Measurements from ENCODE around the gene IGFBP7. TPM values are rescaled to one million over a fixed set of nuclear protein-coding genes. Genes with fewer than 3 reads are reported as not detected.

The IGFBP7 gene
- total RNA-seq, 1 experiment from 2014 or later = not detected

DNA sequence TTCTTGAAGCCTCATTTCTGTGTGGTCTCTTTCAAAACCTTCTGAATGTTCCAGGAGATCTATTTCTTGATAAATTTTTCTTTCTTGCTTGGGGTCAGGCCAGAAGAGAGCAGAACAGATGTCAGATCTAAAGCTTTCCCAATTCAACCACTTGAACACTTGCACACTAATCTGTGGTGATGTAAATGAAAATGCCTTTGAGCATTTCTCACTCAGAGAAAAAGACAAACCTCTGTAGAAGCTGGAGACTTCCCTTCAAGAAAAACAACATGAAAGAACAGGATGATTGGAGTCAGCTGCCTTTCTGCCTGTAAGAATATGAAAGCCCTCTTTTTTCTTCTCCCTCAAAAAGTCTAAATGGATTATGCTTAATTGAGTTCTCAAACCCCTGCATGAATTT is 11.2 kb downstream of the IGFBP7 start:
- ChIA-PET POLR2A (ENCODE audit: low non-redundant PET) (no interaction called here), CTCF (no interaction called here)
- Histone ChIP-seq H3K9me3 (ENCODE audit: low read depth, low read length, poor library complexity, severe bottlenecking) (no peaks in the 10 kb centered on the region), H3K4me1 (ENCODE audit: insufficient read depth, low read length, poor library complexity, severe bottlenecking) (no peaks in the 10 kb centered on the region), H3K27ac (ENCODE audit: low read depth, low read length, poor library complexity, severe bottlenecking) (no peak overlapping the region), H3K4me3 (ENCODE audit: low read depth, low read length, poor library complexity, severe bottlenecking) (no peak overlapping the region), H3K36me3 (ENCODE audit: insufficient read depth, low read length, poor library complexity, severe bottlenecking) (no peaks in the 10 kb centered on the region), H3K27me3 (replicated peaks; ENCODE audit: insufficient read depth, low read depth, low read length, poor library complexity) (no peaks in the 10 kb centered on the region)
- intact Hi-C loops (cut with micrococcal nuclease; ENCODE audit: unreplicated experiment) = no loop called here
- DNase-seq (ENCODE audit: low spot score) = no peak
- TF ChIP-seq EZH2 (IDR thresholded peaks at IDR 0.05; ENCODE audit: borderline replicate concordance, low read depth, low read length, poor library complexity, severe bottlenecking) = no peak
- TF ChIP-seq, protein P1, sequence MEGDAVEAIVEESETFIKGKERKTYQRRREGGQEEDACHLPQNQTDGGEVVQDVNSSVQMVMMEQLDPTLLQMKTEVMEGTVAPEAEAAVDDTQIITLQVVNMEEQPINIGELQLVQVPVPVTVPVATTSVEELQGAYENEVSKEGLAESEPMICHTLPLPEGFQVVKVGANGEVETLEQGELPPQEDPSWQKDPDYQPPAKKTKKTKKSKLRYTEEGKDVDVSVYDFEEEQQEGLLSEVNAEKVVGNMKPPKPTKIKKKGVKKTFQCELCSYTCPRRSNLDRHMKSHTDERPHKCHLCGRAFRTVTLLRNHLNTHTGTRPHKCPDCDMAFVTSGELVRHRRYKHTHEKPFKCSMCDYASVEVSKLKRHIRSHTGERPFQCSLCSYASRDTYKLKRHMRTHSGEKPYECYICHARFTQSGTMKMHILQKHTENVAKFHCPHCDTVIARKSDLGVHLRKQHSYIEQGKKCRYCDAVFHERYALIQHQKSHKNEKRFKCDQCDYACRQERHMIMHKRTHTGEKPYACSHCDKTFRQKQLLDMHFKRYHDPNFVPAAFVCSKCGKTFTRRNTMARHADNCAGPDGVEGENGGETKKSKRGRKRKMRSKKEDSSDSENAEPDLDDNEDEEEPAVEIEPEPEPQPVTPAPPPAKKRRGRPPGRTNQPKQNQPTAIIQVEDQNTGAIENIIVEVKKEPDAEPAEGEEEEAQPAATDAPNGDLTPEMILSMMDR (conservative IDR thresholded peaks at IDR 0.05; ENCODE audit: low read depth, low read length) = no peak
- no TSS peak for BruUV-seq (replicated peaks)

DNA sequence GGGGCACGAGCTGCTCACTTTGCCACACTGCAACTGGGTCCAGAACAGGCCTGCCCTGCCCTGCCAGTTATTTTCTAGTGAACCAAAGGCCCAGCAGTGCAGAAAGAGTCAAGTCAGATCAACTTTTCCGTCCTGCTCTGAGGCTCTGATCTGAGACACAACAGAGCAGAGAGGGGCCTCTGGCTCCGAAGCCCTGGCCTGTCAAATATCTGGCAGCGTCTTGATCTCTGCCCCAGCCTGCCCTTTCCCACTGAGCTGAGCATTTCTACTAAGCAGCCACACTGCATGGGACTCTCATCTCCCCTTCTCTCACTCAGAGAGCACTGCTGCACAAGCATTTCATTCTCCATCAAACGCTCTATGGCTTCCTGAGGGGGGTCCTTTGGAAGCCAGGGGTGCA is 11.8 kb downstream of the IGFBP7 start:
- Histone ChIP-seq H3K27ac (ENCODE audit: low read depth, low read length, poor library complexity, severe bottlenecking) (no peak overlapping the region), H3K9me3 (ENCODE audit: low read depth, low read length, poor library complexity, severe bottlenecking) (no peaks in the 10 kb centered on the region), H3K36me3 (ENCODE audit: insufficient read depth, low read length, poor library complexity, severe bottlenecking) (no peaks in the 10 kb centered on the region), H3K27me3 (replicated peaks; ENCODE audit: insufficient read depth, low read depth, low read length, poor library complexity) (no peaks in the 10 kb centered on the region), H3K4me1 (ENCODE audit: insufficient read depth, low read length, poor library complexity, severe bottlenecking) (no peaks in the 10 kb centered on the region), H3K4me3 (ENCODE audit: low read depth, low read length, poor library complexity, severe bottlenecking) (no peak overlapping the region)
- no TSS peak for BruUV-seq (replicated peaks)
- no peak for DNase-seq (ENCODE audit: low spot score)
- TF ChIP-seq, protein P1 (conservative IDR thresholded peaks at IDR 0.05; ENCODE audit: low read depth, low read length) = no peak
- TF ChIP-seq EZH2 (IDR thresholded peaks at IDR 0.05; ENCODE audit: borderline replicate concordance, low read depth, low read length, poor library complexity, severe bottlenecking) = no peak
- ChIA-PET CTCF (no interaction called here), POLR2A (ENCODE audit: low non-redundant PET) (no interaction called here)
- intact Hi-C loops (cut with micrococcal nuclease; ENCODE audit: unreplicated experiment) = no loop called here

DNA sequence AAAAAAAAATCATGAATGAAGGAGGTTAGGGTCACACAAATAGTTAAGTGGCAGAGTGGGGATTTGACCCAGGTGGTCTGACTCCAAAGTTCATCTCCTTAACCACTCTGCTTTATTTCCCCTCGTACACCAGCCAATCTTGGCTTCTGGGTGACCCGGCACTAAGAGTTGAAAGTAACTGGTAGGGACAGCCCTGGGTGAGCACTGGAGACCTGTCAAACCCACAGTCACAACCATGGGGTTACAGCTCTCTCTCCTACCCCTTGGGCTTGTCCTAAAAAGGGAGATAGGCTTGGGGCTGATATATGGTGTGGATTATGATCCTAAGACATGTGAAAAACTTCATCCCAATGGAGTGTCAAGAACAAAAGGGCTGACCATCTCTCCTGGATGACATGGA is 12.5 kb downstream of the IGFBP7 start:
- TF ChIP-seq EZH2 (IDR thresholded peaks at IDR 0.05; ENCODE audit: borderline replicate concordance, low read depth, low read length, poor library complexity, severe bottlenecking) = no peak
- TF ChIP-seq, protein P1 (conservative IDR thresholded peaks at IDR 0.05; ENCODE audit: low read depth, low read length) = no peak
- ChIA-PET POLR2A (ENCODE audit: low non-redundant PET) (no interaction called here), CTCF (no interaction called here)
- no TSS peak for BruUV-seq (replicated peaks)
- no peaks in the 10 kb centered on the region for H3K4me1 ChIP-seq (ENCODE audit: insufficient read depth, low read length, poor library complexity, severe bottlenecking)
- H3K9me3 ChIP-seq (ENCODE audit: low read depth, low read length, poor library complexity, severe bottlenecking) = no peaks in the 10 kb centered on the region
- no peak for DNase-seq (ENCODE audit: low spot score)
- H3K4me3 ChIP-seq (ENCODE audit: low read depth, low read length, poor library complexity, severe bottlenecking) = no peak overlapping the region
- no peaks in the 10 kb centered on the region for H3K27me3 ChIP-seq (replicated peaks; ENCODE audit: insufficient read depth, low read depth, low read length, poor library complexity)
- no peaks in the 10 kb centered on the region for H3K36me3 ChIP-seq (ENCODE audit: insufficient read depth, low read length, poor library complexity, severe bottlenecking)
- intact Hi-C loops (cut with micrococcal nuclease; ENCODE audit: unreplicated experiment) = no loop called here
- no peak overlapping the region for H3K27ac ChIP-seq (ENCODE audit: low read depth, low read length, poor library complexity, severe bottlenecking)

Data from A673 (cell line).